ENCODE data around the gene GP5. TPM values are rescaled to one million over a fixed set of nuclear protein-coding genes. Genes with fewer than 3 reads are reported as not detected.

GP5 gene
- total RNA-seq, 1 experiment from 2014 or later, result not detected

DNA sequence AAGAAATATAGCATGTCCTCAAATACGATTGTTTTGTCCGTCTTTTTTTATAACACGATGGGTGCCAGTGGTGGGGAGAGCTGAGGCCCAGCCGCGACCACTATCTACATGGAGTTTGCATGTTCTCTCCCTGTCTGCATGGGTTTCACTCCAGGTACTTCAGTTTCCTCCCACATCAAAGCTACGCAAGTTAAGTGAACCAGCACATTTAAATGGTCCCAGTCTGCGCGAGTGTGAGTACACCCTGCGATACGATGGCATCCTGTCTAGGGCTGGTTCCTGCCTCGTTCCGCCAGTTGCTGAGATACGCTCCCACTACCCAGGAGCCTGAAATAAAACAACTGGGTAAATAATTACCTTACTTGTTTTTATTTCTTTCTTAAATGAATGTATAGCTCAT lies 47.1 kb upstream of the GP5 start:
- Mint-ChIP-seq H3K36me3 (ENCODE audit: insufficient read depth in 1 of 3, low read depth in 3 of 3) (peaks cover 24 to 67% (median 65%) of the 10 kb centered on the region in 3 experiments; a peak in 6 of 7 replicates), H3K27ac (no peak overlapping the region), H3K4me3 (no peak overlapping the region), H3K9me3 (no peaks in the 10 kb centered on the region), H3K4me1 (no peaks in the 10 kb centered on the region), H3K27me3 (ENCODE audit: low read depth) (no peaks in the 10 kb centered on the region)
- no peak overlapping the region for H3K23ac ChIP-seq (ENCODE audit: insufficient read length, low read depth, low read length)
- no peak overlapping the region for H4K91ac ChIP-seq (ENCODE audit: insufficient read length, low read depth, low read length)
- H3K4me2 ChIP-seq (ENCODE audit: insufficient read depth, insufficient read length, low read length), result no peak overlapping the region
- no peaks in the 10 kb centered on the region for H3K9me3 ChIP-seq (ENCODE audit: control insufficient read depth, low read depth, low read length)
- H3K79me2 ChIP-seq (ENCODE audit: insufficient read depth, low read length), result no peaks in the 10 kb centered on the region
- no peaks in the 10 kb centered on the region for H3K4me1 ChIP-seq (ENCODE audit: insufficient read depth, low read length)
- TF ChIP-seq, protein P1, sequence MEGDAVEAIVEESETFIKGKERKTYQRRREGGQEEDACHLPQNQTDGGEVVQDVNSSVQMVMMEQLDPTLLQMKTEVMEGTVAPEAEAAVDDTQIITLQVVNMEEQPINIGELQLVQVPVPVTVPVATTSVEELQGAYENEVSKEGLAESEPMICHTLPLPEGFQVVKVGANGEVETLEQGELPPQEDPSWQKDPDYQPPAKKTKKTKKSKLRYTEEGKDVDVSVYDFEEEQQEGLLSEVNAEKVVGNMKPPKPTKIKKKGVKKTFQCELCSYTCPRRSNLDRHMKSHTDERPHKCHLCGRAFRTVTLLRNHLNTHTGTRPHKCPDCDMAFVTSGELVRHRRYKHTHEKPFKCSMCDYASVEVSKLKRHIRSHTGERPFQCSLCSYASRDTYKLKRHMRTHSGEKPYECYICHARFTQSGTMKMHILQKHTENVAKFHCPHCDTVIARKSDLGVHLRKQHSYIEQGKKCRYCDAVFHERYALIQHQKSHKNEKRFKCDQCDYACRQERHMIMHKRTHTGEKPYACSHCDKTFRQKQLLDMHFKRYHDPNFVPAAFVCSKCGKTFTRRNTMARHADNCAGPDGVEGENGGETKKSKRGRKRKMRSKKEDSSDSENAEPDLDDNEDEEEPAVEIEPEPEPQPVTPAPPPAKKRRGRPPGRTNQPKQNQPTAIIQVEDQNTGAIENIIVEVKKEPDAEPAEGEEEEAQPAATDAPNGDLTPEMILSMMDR (conservative IDR thresholded peaks at IDR 0.05), result no peak
- H3K27ac ChIP-seq (ENCODE audit: insufficient read length, low read depth, low read length), result no peak overlapping the region
- no peak for DNase-seq
- no peak overlapping the region for H2BK12ac ChIP-seq (ENCODE audit: insufficient read length, low read depth, low read length)
- H3K56ac ChIP-seq (ENCODE audit: insufficient read length, low read depth, low read length), result no peak overlapping the region
- H3T11ph ChIP-seq (ENCODE audit: low read length), result no peak overlapping the region
- H3K79me1 ChIP-seq (ENCODE audit: insufficient read depth, low read depth, low read length, poor library complexity, severe bottlenecking), result no peaks in the 10 kb centered on the region
- H3K14ac ChIP-seq (ENCODE audit: insufficient read depth, low read length), result no peak overlapping the region
- H2BK5ac ChIP-seq (ENCODE audit: insufficient read length, low read length), result no peak overlapping the region
- no peaks in the 10 kb centered on the region for H3K27me3 ChIP-seq (ENCODE audit: insufficient read depth, low read length)
- H2BK15ac ChIP-seq (ENCODE audit: low read depth, low read length), result no peak overlapping the region
- H4K5ac ChIP-seq (ENCODE audit: insufficient read length, low read depth, low read length), result no peak overlapping the region
- H2AK5ac ChIP-seq (ENCODE audit: insufficient read length, low read length), result no peak overlapping the region
- H4K20me1 ChIP-seq (ENCODE audit: control insufficient read depth, insufficient read depth, insufficient read length), result no peaks in the 10 kb centered on the region
- no peak overlapping the region for H2BK120ac ChIP-seq (ENCODE audit: low read depth, low read length, poor library complexity, severe bottlenecking)
- no peak overlapping the region for H4K8ac ChIP-seq (replicated peaks; ENCODE audit: insufficient read length, low read depth, low read length)
- no peak overlapping the region for H3K9ac ChIP-seq (ENCODE audit: extremely low read depth, insufficient read length, low read length)
- H3K4ac ChIP-seq (ENCODE audit: low read depth, low read length), result no peak overlapping the region
- H3K18ac ChIP-seq (ENCODE audit: insufficient read length, low read depth, low read length), result no peak overlapping the region
- H3K23me2 ChIP-seq (ENCODE audit: insufficient read length, low read depth, low read length, poor library complexity, severe bottlenecking), result no peaks in the 10 kb centered on the region
- WGBS (ENCODE audit: extremely low coverage, insufficient read length, low lambda C conversion rate), result no CpG with 5 or more reads among the region's 13 CpGs
- no peak overlapping the region for H2BK20ac ChIP-seq (ENCODE audit: low read depth, low read length, poor library complexity, severe bottlenecking)
- H2AFZ ChIP-seq (ENCODE audit: low read length), result no peak overlapping the region

Data from H9 (cell line).